ENCODE data around the gene KLRD1.
"Not testable (repeated sequence)": the region's sequence is repeated elsewhere in the genome, so short reads cannot be mapped to it uniquely, and the experiment has no call there.

The KLRD1 gene

GRCh38 chr12:10368206-10369171 lies 60.8 kb downstream of the KLRD1 start:
- no peak for DNase-seq (ENCODE audit: low spot score)

GRCh38 chr12:10369557-10370415 lies 62.1 kb downstream of the KLRD1 start:
- no peak for DNase-seq (ENCODE audit: low spot score)

DNA sequence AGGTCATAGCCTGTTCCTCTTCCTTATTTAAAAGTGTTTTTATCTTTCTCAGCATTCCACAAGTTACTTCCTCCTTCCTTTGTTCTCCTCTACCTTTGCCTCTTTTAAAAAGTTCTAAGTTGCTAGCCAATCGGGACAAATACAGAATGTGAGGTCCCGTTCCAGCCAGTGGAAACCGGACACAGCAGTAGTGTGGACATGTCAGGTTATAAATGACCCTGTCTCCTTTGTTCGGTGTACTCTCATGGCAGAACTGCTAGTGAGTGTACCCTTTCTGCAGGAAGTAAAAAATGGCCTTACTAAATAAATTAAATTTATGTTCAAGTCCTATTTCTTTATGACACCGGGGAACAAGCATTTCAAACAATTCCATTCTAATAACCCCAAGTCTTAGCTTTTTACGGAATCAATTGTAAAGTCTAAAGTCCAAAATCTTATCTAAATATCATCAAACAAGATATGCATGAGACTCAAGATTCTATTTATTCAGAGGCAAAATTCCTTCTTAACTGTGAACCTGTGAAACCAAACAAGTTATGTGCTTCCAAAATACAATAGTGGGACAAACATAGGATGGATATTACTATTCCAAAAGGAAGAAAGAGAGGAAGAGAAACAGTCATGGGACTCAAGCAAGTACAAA lies 64.3 kb downstream of the KLRD1 start:
- not testable (repeated sequence) for DNase-seq (ENCODE audit: low spot score)

DNA sequence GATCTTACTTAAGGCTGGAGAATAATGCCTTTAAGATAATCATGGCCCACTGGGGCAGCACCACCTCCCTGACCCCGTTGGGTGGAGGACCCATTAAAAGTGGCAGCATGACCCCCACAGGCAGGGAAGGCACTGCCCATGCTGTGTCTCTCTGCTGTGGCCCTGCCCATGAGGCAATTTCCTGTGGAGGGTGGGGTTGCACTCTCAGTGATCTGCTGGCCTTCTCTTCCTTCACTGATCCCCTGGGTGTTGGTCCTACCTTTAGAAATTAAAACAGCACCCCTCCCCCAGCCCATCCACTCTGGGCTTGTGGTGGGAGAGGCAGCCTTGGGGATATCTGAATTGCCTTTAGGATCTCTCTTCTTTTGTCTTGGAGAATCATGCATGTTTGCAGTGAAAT lies 64.9 kb downstream of the KLRD1 start:
- DNase-seq (ENCODE audit: low spot score): no peak

GRCh38 chr12:10374624-10375018 lies 67.0 kb downstream of the KLRD1 start:
- DNase-seq (ENCODE audit: low spot score): no peak

- DNase-seq (ENCODE audit: low spot score): not testable (repeated sequence)
These were observed 71.1 kb downstream of the KLRD1 start for GRCh38 chr12:10378737-10379136.
